HepG2 (cell line): Measurements from ENCODE around the gene SMTNL1.

Experiments
- GTF2F1 ChIP-seq: fragments of 150-350 bp; IDR thresholded peaks from 2 replicates; pipeline ENCODE4 v1.6.1; 2014; ENCODE audit warnings: low read length
- NR2F1 ChIP-seq, 2 experiments: fragments of 450-650 bp in 1 of 2; formaldehyde crosslinking in 1 of 2; IDR thresholded peaks; 2 replicates each; pipeline versions ENCODE4 v1.5.0 to v1.6.1; 2016 to 2020; ENCODE audit warnings: mild to moderate bottlenecking in 1 of 2, missing compliant biosample characterization in 1 of 2, missing genetic modification reagents in 1 of 2, moderate library complexity in 1 of 2
- YY1 ChIP-seq: IDR thresholded peaks from 2 replicates; pipeline ENCODE4 v1.6.1; 2011; ENCODE audit warnings: low read length, low read depth, moderate library complexity, mild to moderate bottlenecking; ENCODE audit not compliant: insufficient read depth, insufficient replicate concordance
- ZBTB33 ChIP-seq: sonication (generic); formaldehyde crosslinking; IDR thresholded peaks from 2 replicates; pipeline ENCODE4 v1.4.0; 2020; ENCODE audit warnings: missing genetic modification reagents
- TF ChIP-seq, protein P1 (sequence below): sonication (generic); formaldehyde crosslinking; IDR thresholded peaks from 2 replicates; pipeline ENCODE4 v1.5.0; 2020; ENCODE audit warnings: missing genetic modification reagents

GRCh38 chr11:57560146-57560545, 22.8 kb downstream of the SMTNL1 start:
- TF ChIP-seq YY1 = no peak
- TF ChIP-seq ZBTB33 = no peak
- TF ChIP-seq GTF2F1 = no peak
- TF ChIP-seq, protein P1, sequence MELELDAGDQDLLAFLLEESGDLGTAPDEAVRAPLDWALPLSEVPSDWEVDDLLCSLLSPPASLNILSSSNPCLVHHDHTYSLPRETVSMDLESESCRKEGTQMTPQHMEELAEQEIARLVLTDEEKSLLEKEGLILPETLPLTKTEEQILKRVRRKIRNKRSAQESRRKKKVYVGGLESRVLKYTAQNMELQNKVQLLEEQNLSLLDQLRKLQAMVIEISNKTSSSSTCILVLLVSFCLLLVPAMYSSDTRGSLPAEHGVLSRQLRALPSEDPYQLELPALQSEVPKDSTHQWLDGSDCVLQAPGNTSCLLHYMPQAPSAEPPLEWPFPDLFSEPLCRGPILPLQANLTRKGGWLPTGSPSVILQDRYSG (CRISPR knock-in tag) = no peak
- TF ChIP-seq NR2F1 (CRISPR knock-in tag; IDR thresholded peaks at IDR 0.05) = no peak
